HepG2 (cell line): ENCODE data around the gene ZNF670. TPM values are rescaled to one million over a fixed set of nuclear protein-coding genes. Genes with fewer than 3 reads are reported as not detected.

Experiments
- ATAC-seq: fragments of 200-7000 bp; cut with Tn5 transposase; 3 replicates; pipeline ENCODE4 v1.9.1; 2020; ENCODE audit warnings: mild to moderate bottlenecking, moderate library complexity
- BruUV-seq: library from RNA; stranded (reverse); fragments of 400-500 nt; replicated peaks from 2 replicates; lab custom pipeline; 2021; lab: Mats Ljungman, UMichigan
- CTCF ChIA-PET: fragments of 300-600 bp; formaldehyde crosslinking; extraction: SDS; loops from one replicate; lab custom pipeline; 2021; ENCODE audit warnings: low total read pairs, inconsistent platforms, low intra/inter-chr PET ratio; lab: Yijun Ruan, JAX
- POLR2A ChIA-PET: fragments of 350-600 bp; sonication (Branson Sonifier 250); formaldehyde crosslinking; loops from one replicate; lab custom pipeline; 2020; ENCODE audit warnings: antibody characterized with exemption, inconsistent platforms; lab: Yijun Ruan, JAX
- DNase-seq: peaks from one replicate; pipeline ENCODE4 v3.0.0-alpha.2; 2015; ENCODE audit warnings: low spot score
- FAIRE-seq: peaks from 3 replicates; lab custom pipeline; 2011; peaks lifted over from hg19 to GRCh38; lab: Jason Lieb, UNC
- H2AFZ ChIP-seq: one replicate; pipeline ENCODE4 v1.6.1; 2011; ENCODE audit warnings: low read length, inconsistent platforms
- H3K27ac ChIP-seq: fragments of 300-600 bp; 3 replicates; pipeline ENCODE4 v1.8.0; 2011; ENCODE audit warnings: mixed run types, mild to moderate bottlenecking, mixed read lengths, low read length, inconsistent platforms; ENCODE audit not compliant: insufficient read depth; ENCODE audit errors: extremely low read length
- H3K27me3 ChIP-seq, 2 experiments: fragments of 200-600 bp in 1 of 2; 2 replicates in 1 of 2; 3 replicates in 1 of 2; pipeline versions ENCODE4 v1.6.0 to v1.8.0; 2011; ENCODE audit warnings: low read length in 2 of 2, mild to moderate bottlenecking in 2 of 2, moderate library complexity in 2 of 2, inconsistent platforms in 1 of 2; ENCODE audit not compliant: insufficient read depth in 2 of 2, control insufficient read depth in 1 of 2
- H3K36me3 ChIP-seq, 2 experiments: fragments of 200-600 bp in 1 of 2; replicated peaks in 1 of 2; 2 replicates in 1 of 2; 3 replicates in 1 of 2; pipeline versions ENCODE4 v1.5.1 to v1.8.0; 2011; ENCODE audit warnings: low read length in 2 of 2, inconsistent platforms in 1 of 2; ENCODE audit not compliant: insufficient read depth in 2 of 2, control insufficient read depth in 1 of 2
- H3K4me1 ChIP-seq: 2 replicates; pipeline ENCODE4 v1.5.1; 2012; ENCODE audit warnings: low read length, inconsistent platforms; ENCODE audit not compliant: insufficient read depth
- H3K4me2 ChIP-seq: 2 replicates; pipeline ENCODE4 v1.6.0; 2011; ENCODE audit warnings: low read depth, low read length, inconsistent platforms
- H3K4me3 ChIP-seq, 3 experiments: fragments of 200-600 bp in 1 of 3; sonication (generic), shearing (Covaris generic) in 1 of 3; replicated peaks in 1 of 3; 2 replicates each; pipeline ENCODE4 v1.5.1; 2011 to 2016; ENCODE audit warnings: low read length in 3 of 3, inconsistent platforms in 2 of 3, low read depth in 2 of 3, mild to moderate bottlenecking in 2 of 3, control low read depth in 1 of 3, mixed read lengths in 1 of 3; ENCODE audit not compliant: insufficient read depth in 1 of 3
- H3K79me2 ChIP-seq: one replicate; pipeline ENCODE4 v1.6.1; 2011; ENCODE audit warnings: low read length, inconsistent platforms; ENCODE audit not compliant: insufficient read depth
- H3K9ac ChIP-seq: 2 replicates; pipeline ENCODE4 v1.6.0; 2011; ENCODE audit warnings: mild to moderate bottlenecking, low read depth, low read length, inconsistent platforms; ENCODE audit not compliant: insufficient read depth
- H3K9me3 ChIP-seq: 2 replicates; pipeline ENCODE4 v1.5.1; 2012; ENCODE audit warnings: mild to moderate bottlenecking, low read length
- H4K20me1 ChIP-seq: 2 replicates; pipeline ENCODE4 v1.6.0; 2011; ENCODE audit warnings: inconsistent platforms, mild to moderate bottlenecking, low read length, moderate library complexity; ENCODE audit not compliant: insufficient read depth
- ARNT2 ChIP-seq: sonication (generic); formaldehyde crosslinking; IDR thresholded peaks from 2 replicates; pipeline ENCODE4 v1.8.0; 2022; ENCODE audit warnings: mild to moderate bottlenecking, low read depth, missing genetic modification reagents, moderate library complexity
- BORCS8-MEF2B ChIP-seq: sonication (generic); formaldehyde crosslinking; IDR thresholded peaks from 2 replicates; pipeline ENCODE4 v1.8.0; 2022; ENCODE audit warnings: mild to moderate bottlenecking, missing genetic modification reagents
- MED13 ChIP-seq: sonication (generic); formaldehyde crosslinking; IDR thresholded peaks from 2 replicates; pipeline ENCODE4 v1.5.0; 2020; ENCODE audit warnings: missing genetic modification reagents
- RAD21 ChIP-seq: fragments of 450-650 bp; formaldehyde crosslinking; IDR thresholded peaks from 2 replicates; pipeline ENCODE4 v1.5.0; 2020; ENCODE audit warnings: mild to moderate bottlenecking
- RELA ChIP-seq: sonication (generic); formaldehyde crosslinking; IDR thresholded peaks from 2 replicates; pipeline ENCODE4 v1.4.0; 2020; ENCODE audit warnings: missing genetic modification reagents
- RFXANK ChIP-seq: IDR thresholded peaks from 2 replicates; pipeline ENCODE4 v1.6.1; 2016
- TCF7L2 ChIP-seq: IDR thresholded peaks from 2 replicates; pipeline ENCODE4 v1.6.1; 2011; ENCODE audit warnings: mild to moderate bottlenecking, low read depth, low read length, moderate library complexity
- WIZ ChIP-seq: sonication (generic); formaldehyde crosslinking; IDR thresholded peaks from 2 replicates; pipeline ENCODE4 v1.5.1; 2020; ENCODE audit warnings: mild to moderate bottlenecking, missing genetic modification reagents
- ZNF260 ChIP-seq: sonication (generic); formaldehyde crosslinking; IDR thresholded peaks from 2 replicates; pipeline ENCODE4 v1.4.0; 2020; ENCODE audit warnings: missing genetic modification reagents, low read depth, mild to moderate bottlenecking, borderline replicate concordance
- WGBS: methylation state at CpG from one replicate; pipeline ENCODE4 v1.1.6; 2017; ENCODE audit warnings: low lambda C conversion rate; 5-methylcytosine and 5-hydroxymethylcytosine counted together
- in situ Hi-C: cut with HindIII; loops from 2 replicates; pipeline ENCODE4 v1.10.0; 2017; ENCODE audit warnings: low pct_unique_long_range_greater_than_20kb; ENCODE audit not compliant: extremely low pct_ligation_motif_present
- intact Hi-C: fragments of 100-400 bp; cut with micrococcal nuclease; formaldehyde crosslinking; loops from one replicate; pipeline ENCODE4 v1.10.0; 2022; ENCODE audit not compliant: unreplicated experiment
- polyA plus RNA-seq, 8 experiments: library from polyadenylated mRNA; depleted of rRNA in 3 of 8; stranded (reverse) in 7 of 8; unstranded in 1 of 8; fragments of >200 nt; fragmentation: Illumina TruSeq in 4 of 8; extraction: Trizol in 4 of 8; gene quantifications; 2 replicates each; pipeline versions ENCODE4 v1.2.1 to v1.2.3, GENCODE V29; 2011 to 2016; ENCODE audit warnings: low read depth in 4 of 8, missing spikeins in 1 of 8, mixed read lengths in 1 of 8; ENCODE audit not compliant: insufficient read depth in 1 of 8
- total RNA-seq, 5 experiments: library from RNA; depleted of rRNA; stranded (reverse); fragments of >200 nt; fragmentation: Illumina TruSeq; extraction: Trizol; gene quantifications; 2 replicates each; pipeline ENCODE4 v1.2.3, GENCODE V29; 2016; ENCODE audit warnings: low read depth in 1 of 5
- TF ChIP-seq, protein P1 (sequence below): sonication (generic); formaldehyde crosslinking; IDR thresholded peaks from 2 replicates; pipeline ENCODE4 v1.4.0; 2020; ENCODE audit warnings: missing genetic modification reagents
- TF ChIP-seq, protein P2 (sequence below): sonication (generic); formaldehyde crosslinking; IDR thresholded peaks from 2 replicates; pipeline ENCODE4 v1.5.0; 2020; ENCODE audit warnings: mild to moderate bottlenecking, missing genetic modification reagents

ZNF670 gene
- total and polyA plus RNA-seq, 2 of the 13 experiments (the other 11 are each of a cell fraction or from before 2014, with no cell fraction given), result 4.2 to 10.9 TPM

DNA sequence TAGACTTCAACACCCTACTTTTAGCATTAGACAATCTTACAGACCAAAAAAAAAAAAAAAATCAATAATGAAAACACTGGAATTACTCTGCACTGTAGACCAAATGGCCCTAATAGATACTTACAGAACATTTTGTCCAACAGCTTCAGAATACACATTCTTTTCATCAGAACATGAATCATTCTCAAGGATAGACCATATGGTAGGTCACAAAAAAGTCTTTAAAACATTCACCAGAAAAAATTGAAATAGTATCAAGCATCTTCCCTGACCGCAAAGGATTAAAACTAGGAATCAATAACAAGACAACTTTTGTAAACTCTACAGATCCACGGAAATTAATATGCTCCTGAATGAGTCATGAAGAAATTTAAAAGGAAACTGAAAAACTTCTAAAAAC, 22.5 kb downstream of the ZNF670 start:
- no peak for ATAC-seq
- TF ChIP-seq BORCS8-MEF2B, result no peak
- TF ChIP-seq TCF7L2, result no peak
- TF ChIP-seq, protein P1, sequence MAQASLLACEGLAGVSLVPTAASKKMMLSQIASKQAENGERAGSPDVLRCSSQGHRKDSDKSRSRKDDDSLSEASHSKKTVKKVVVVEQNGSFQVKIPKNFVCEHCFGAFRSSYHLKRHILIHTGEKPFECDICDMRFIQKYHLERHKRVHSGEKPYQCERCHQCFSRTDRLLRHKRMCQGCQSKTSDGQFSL (CRISPR knock-in tag), result no peak
- TF ChIP-seq, protein P2, sequence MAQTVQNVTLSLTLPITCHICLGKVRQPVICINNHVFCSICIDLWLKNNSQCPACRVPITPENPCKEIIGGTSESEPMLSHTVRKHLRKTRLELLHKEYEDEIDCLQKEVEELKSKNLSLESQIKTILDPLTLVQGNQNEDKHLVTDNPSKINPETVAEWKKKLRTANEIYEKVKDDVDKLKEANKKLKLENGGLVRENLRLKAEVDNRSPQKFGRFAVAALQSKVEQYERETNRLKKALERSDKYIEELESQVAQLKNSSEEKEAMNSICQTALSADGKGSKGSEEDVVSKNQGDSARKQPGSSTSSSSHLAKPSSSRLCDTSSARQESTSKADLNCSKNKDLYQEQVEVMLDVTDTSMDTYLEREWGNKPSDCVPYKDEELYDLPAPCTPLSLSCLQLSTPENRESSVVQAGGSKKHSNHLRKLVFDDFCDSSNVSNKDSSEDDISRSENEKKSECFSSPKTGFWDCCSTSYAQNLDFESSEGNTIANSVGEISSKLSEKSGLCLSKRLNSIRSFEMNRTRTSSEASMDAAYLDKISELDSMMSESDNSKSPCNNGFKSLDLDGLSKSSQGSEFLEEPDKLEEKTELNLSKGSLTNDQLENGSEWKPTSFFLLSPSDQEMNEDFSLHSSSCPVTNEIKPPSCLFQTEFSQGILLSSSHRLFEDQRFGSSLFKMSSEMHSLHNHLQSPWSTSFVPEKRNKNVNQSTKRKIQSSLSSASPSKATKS (CRISPR knock-in tag), result no peak
- no peak for TF ChIP-seq ARNT2 (CRISPR knock-in tag)
- no peak for TF ChIP-seq MED13 (CRISPR knock-in tag)
- TF ChIP-seq RAD21 (CRISPR knock-in tag), result no peak
- no peak for TF ChIP-seq WIZ (CRISPR knock-in tag)
- no peak for TF ChIP-seq ZNF260 (CRISPR knock-in tag)
- TF ChIP-seq RELA (CRISPR knock-in tag), result no peak
- TF ChIP-seq RFXANK (CRISPR knock-in tag), result no peak
- in situ Hi-C loops, result no loop called here
- peaks cover 35% of the 10 kb centered on the region for H3K4me1 ChIP-seq
- H3K4me3 ChIP-seq, result no peak overlapping the region
- DNase-seq, result no peak
- intact Hi-C loops, result no loop called here
- no peak overlapping the region for H3K4me2 ChIP-seq
- FAIRE-seq, result no peak
- H3K36me3 ChIP-seq, result no peaks in the 10 kb centered on the region
- H4K20me1 ChIP-seq, result no peaks in the 10 kb centered on the region
- H3K27me3 ChIP-seq, result no peaks in the 10 kb centered on the region
- peaks cover 59% of the 10 kb centered on the region for H3K9me3 ChIP-seq
- ChIA-PET POLR2A (no interaction called here), CTCF (no interaction called here)
- no peak overlapping the region for H2AFZ ChIP-seq
- no peak overlapping the region for H3K27ac ChIP-seq
- BruUV-seq, result no TSS peak
- WGBS, result 78% methylated on average over 2 of the region's 2 CpGs
- no peak overlapping the region for H3K9ac ChIP-seq
- H3K79me2 ChIP-seq, result peaks cover 72% of the 10 kb centered on the region
